Measurements from ENCODE around the gene GUCY2F.

GUCY2F gene

GRCh38 chrX:109481986-109482385 lies at the start of gene GUCY2F:
Gene GUCY2F, minus strand, starts transcription at chrX:109482086. Its CDS starts 6,150 bp downstream, at chrX:109475936.
- no peak for DNase-seq (ENCODE audit: low read depth in 2 of 2)

GRCh38 chrX:109519001-109519400 lies 37.1 kb upstream of the GUCY2F start:
- DNase-seq (ENCODE audit: low read depth in 2 of 2), result no peak

- no peak for DNase-seq (ENCODE audit: low read depth in 2 of 2)
These were observed 29.2 kb upstream of the GUCY2F start for GRCh38 chrX:109511113-109511512.

GRCh38 chrX:109508915-109509314 lies 27.0 kb upstream of the GUCY2F start:
- DNase-seq (ENCODE audit: low read depth in 2 of 2), result no peak

- DNase-seq (ENCODE audit: low read depth in 2 of 2), result no peak
These were observed 19.3 kb upstream of the GUCY2F start for GRCh38 chrX:109501176-109501575.

- no peak for DNase-seq (ENCODE audit: low read depth in 2 of 2)
These were observed 16.5 kb upstream of the GUCY2F start for GRCh38 chrX:109498434-109498833.

GRCh38 chrX:109489174-109489573 lies 7.3 kb upstream of the GUCY2F start:
- DNase-seq (ENCODE audit: low read depth in 2 of 2), result no peak

- no peak for DNase-seq (ENCODE audit: low read depth in 2 of 2)
These were observed 5.8 kb upstream of the GUCY2F start for GRCh38 chrX:109487640-109488039.

- DNase-seq (ENCODE audit: low read depth in 2 of 2), result peak in 1 of 2 donors; percentile 7
These were observed 3.8 kb upstream of the GUCY2F start for GRCh38 chrX:109485470-109486340.

GRCh38 chrX:109484886-109485285 lies 3.0 kb upstream of the GUCY2F start:
- no peak for DNase-seq (ENCODE audit: low read depth in 2 of 2)

GRCh38 chrX:109475174-109475891 lies 6.6 kb downstream of the GUCY2F start:
- DNase-seq (ENCODE audit: low read depth in 2 of 2), result no peak

- peak in 1 of 2 donors; percentile 34 for DNase-seq (ENCODE audit: low read depth in 2 of 2)
These were observed 8.7 kb downstream of the GUCY2F start for GRCh38 chrX:109472939-109473735.

GRCh38 chrX:109464231-109464630 lies 17.7 kb downstream of the GUCY2F start:
- no peak for DNase-seq (ENCODE audit: low read depth in 2 of 2)

- DNase-seq (ENCODE audit: low read depth in 2 of 2), result no peak
These were observed 18.1 kb downstream of the GUCY2F start for GRCh38 chrX:109463784-109464183.

- DNase-seq (ENCODE audit: low read depth in 2 of 2), result no peak
These were observed 33.5 kb downstream of the GUCY2F start for GRCh38 chrX:109448282-109448938.

GRCh38 chrX:109441266-109441665 lies 40.6 kb downstream of the GUCY2F start:
- DNase-seq (ENCODE audit: low read depth in 2 of 2), result no peak

- no peak for DNase-seq (ENCODE audit: low read depth in 2 of 2)
These were observed 41.4 kb downstream of the GUCY2F start for GRCh38 chrX:109440475-109440874.

- DNase-seq (ENCODE audit: low read depth in 2 of 2), result no peak
These were observed 72.7 kb downstream of the GUCY2F start for GRCh38 chrX:109409181-109409580.

GRCh38 chrX:109403922-109404321 lies 78.0 kb downstream of the GUCY2F start:
- no peak for DNase-seq (ENCODE audit: low read depth in 2 of 2)

- DNase-seq (ENCODE audit: low read depth in 2 of 2), result no peak
These were observed 82.1 kb downstream of the GUCY2F start for GRCh38 chrX:109399831-109400230.

- no peak for DNase-seq (ENCODE audit: low read depth in 2 of 2)
These were observed 83.1 kb downstream of the GUCY2F start for GRCh38 chrX:109398833-109399232.

GRCh38 chrX:109398061-109398460 lies 83.8 kb downstream of the GUCY2F start:
- DNase-seq (ENCODE audit: low read depth in 2 of 2), result no peak

All from stimulated activated CD8-positive, alpha-beta memory T cell treated with anti-CD3 and anti-CD28 coated beads, Interleukin-15, amount 100 ng/mL, for 48 hours (primary cell).